ENCODE measurements around the gene PHLPP2. TPM values are rescaled to one million over a fixed set of nuclear protein-coding genes. Genes with fewer than 3 reads are reported as not detected.
A peak's percentile ranks its signal among the peaks of the same experiment; 100 is the strongest.

Gene PHLPP2
- total RNA-seq, 2 donors from 2014 or later = 8.1 to 17.1 TPM

- no peak overlapping the region for H3K27ac ChIP-seq
- peak overlapping the region; percentile 67 for H3K4me3 ChIP-seq
- H3K36me3 ChIP-seq = no peaks in the 10 kb centered on the region
- peaks cover 8 to 11% of the 10 kb centered on the region in 2 donors for H3K4me1 ChIP-seq (ENCODE audit: control insufficient read depth in 1 of 2, low read depth in 2 of 2)
- ATAC-seq (ENCODE audit: insufficient number of reproducible peaks, low FRiP score, low read depth) (no peak), DNase-seq (ENCODE audit: low spot score) (no peak)
- no peaks in the 10 kb centered on the region for H3K27me3 ChIP-seq (replicated peaks; ENCODE audit: insufficient read depth)
- TF ChIP-seq CTCF (IDR thresholded peaks at IDR 0.05) = no peak
- no peaks in the 10 kb centered on the region for H3K9me3 ChIP-seq
Measured at GRCh38 chr16:71626858-71627213, 97.7 kb downstream of the PHLPP2 start.

GRCh38 chr16:71626018-71626857, 98.3 kb downstream of the PHLPP2 start, which contains the start of gene MARVELD3:
Gene MARVELD3 (plus strand): TSS chr16:71626184. CDS start chr16:71626230, 46 bp downstream.
- H3K27ac ChIP-seq = no peak within 1 kb of the TSS
- H3K9me3 ChIP-seq = no peaks in the 10 kb centered on the region
- no peak for TF ChIP-seq CTCF (IDR thresholded peaks at IDR 0.05)

GRCh38 chr16:71625113-71625850, 99.2 kb downstream of the PHLPP2 start:
- Histone ChIP-seq H3K36me3 (no peaks in the 10 kb centered on the region), H3K27ac (no peak overlapping the region), H3K9me3 (no peaks in the 10 kb centered on the region), H3K4me3 (no peak overlapping the region), H3K4me1 (ENCODE audit: control insufficient read depth in 1 of 2, low read depth in 2 of 2) (peaks cover 8 to 11% of the 10 kb centered on the region in 2 donors), H3K27me3 (replicated peaks; ENCODE audit: insufficient read depth) (no peaks in the 10 kb centered on the region)
- DNase-seq (ENCODE audit: low spot score) = no peak
- no peak for TF ChIP-seq CTCF (IDR thresholded peaks at IDR 0.05)
- no peak for ATAC-seq (ENCODE audit: insufficient number of reproducible peaks, low FRiP score, low read depth)

More at GRCh38 chr16:71626018-71626857, 98.3 kb downstream of the PHLPP2 start, which contains the start of gene MARVELD3:
- Histone ChIP-seq H3K27me3 (replicated peaks; ENCODE audit: insufficient read depth) (no peaks in the 10 kb centered on the region), H3K4me1 (ENCODE audit: control insufficient read depth in 1 of 2, low read depth in 2 of 2) (peaks cover 8 to 11% of the 10 kb centered on the region in 2 donors), H3K4me3 (peak within 1 kb of the TSS; percentile 67), H3K36me3 (no peaks in the 10 kb centered on the region)
- DNase-seq (ENCODE audit: low spot score) (no peak), ATAC-seq (ENCODE audit: insufficient number of reproducible peaks, low FRiP score, low read depth) (no peak)

GRCh38 chr16:71623597-71623996, 100.9 kb downstream of the PHLPP2 start:
- no peak for TF ChIP-seq CTCF (IDR thresholded peaks at IDR 0.05)
- ATAC-seq (ENCODE audit: insufficient number of reproducible peaks, low FRiP score, low read depth) = no peak
- Histone ChIP-seq H3K4me1 (ENCODE audit: control insufficient read depth in 1 of 2, low read depth in 2 of 2) (peaks cover 8 to 11% of the 10 kb centered on the region in 2 donors), H3K4me3 (no peak overlapping the region), H3K27ac (no peak overlapping the region), H3K9me3 (no peaks in the 10 kb centered on the region), H3K36me3 (no peaks in the 10 kb centered on the region), H3K27me3 (replicated peaks; ENCODE audit: insufficient read depth) (no peaks in the 10 kb centered on the region)
- no peak for DNase-seq (ENCODE audit: low spot score)

GRCh38 chr16:71622088-71622487, 102.4 kb downstream of the PHLPP2 start:
- no peaks in the 10 kb centered on the region for H3K27me3 ChIP-seq (replicated peaks; ENCODE audit: insufficient read depth)

More at GRCh38 chr16:71622088-71622487, 102.4 kb downstream of the PHLPP2 start:
- DNase-seq (ENCODE audit: low spot score) (no peak), ATAC-seq (ENCODE audit: insufficient number of reproducible peaks, low FRiP score, low read depth) (no peak)
- Histone ChIP-seq H3K9me3 (no peaks in the 10 kb centered on the region), H3K27ac (no peak overlapping the region), H3K36me3 (no peaks in the 10 kb centered on the region), H3K4me3 (no peak overlapping the region), H3K4me1 (ENCODE audit: control insufficient read depth in 1 of 2, low read depth in 2 of 2) (peaks cover 8 to 11% of the 10 kb centered on the region in 2 donors)
- TF ChIP-seq CTCF (IDR thresholded peaks at IDR 0.05) = no peak
